GM12874 (cell line): ENCODE measurements around the gene ERMAP.

Source experiments
- TF ChIP-seq, protein P1 (sequence below): IDR thresholded peaks from 2 replicates; pipeline ENCODE4 v1.5.1; 2011; ENCODE audit warnings: low read depth, mild to moderate bottlenecking, control low read depth, low read length, moderate library complexity; ENCODE audit not compliant: insufficient read depth

ERMAP gene

GRCh38 chr1:42876009-42876408, 59.1 kb downstream of the ERMAP start:
- TF ChIP-seq, protein P1, sequence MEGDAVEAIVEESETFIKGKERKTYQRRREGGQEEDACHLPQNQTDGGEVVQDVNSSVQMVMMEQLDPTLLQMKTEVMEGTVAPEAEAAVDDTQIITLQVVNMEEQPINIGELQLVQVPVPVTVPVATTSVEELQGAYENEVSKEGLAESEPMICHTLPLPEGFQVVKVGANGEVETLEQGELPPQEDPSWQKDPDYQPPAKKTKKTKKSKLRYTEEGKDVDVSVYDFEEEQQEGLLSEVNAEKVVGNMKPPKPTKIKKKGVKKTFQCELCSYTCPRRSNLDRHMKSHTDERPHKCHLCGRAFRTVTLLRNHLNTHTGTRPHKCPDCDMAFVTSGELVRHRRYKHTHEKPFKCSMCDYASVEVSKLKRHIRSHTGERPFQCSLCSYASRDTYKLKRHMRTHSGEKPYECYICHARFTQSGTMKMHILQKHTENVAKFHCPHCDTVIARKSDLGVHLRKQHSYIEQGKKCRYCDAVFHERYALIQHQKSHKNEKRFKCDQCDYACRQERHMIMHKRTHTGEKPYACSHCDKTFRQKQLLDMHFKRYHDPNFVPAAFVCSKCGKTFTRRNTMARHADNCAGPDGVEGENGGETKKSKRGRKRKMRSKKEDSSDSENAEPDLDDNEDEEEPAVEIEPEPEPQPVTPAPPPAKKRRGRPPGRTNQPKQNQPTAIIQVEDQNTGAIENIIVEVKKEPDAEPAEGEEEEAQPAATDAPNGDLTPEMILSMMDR = no peak

DNA sequence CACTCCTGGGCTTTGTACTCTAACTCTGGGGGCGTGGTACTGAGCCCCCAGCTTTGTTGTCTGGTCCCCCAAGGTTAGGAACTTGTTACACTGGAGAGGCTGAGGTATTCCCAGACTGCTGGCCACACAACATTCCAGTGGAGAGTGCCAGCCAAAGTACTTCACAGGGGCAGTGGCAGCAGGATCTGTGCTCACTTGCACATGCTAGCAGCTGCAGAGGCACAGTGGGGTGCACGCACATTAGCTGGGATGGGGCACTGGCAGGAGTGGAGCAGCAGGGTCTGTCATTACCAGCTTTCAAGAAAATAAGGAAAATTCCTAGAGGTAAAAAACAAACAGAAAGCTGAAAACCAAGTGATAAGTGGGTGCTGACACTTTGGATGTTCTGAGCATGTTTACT, 60.5 kb downstream of the ERMAP start:
- TF ChIP-seq, protein P1 = no peak

- TF ChIP-seq, protein P1 = no peak
Measured at GRCh38 chr1:42880384-42880783, 63.5 kb downstream of the ERMAP start.

DNA sequence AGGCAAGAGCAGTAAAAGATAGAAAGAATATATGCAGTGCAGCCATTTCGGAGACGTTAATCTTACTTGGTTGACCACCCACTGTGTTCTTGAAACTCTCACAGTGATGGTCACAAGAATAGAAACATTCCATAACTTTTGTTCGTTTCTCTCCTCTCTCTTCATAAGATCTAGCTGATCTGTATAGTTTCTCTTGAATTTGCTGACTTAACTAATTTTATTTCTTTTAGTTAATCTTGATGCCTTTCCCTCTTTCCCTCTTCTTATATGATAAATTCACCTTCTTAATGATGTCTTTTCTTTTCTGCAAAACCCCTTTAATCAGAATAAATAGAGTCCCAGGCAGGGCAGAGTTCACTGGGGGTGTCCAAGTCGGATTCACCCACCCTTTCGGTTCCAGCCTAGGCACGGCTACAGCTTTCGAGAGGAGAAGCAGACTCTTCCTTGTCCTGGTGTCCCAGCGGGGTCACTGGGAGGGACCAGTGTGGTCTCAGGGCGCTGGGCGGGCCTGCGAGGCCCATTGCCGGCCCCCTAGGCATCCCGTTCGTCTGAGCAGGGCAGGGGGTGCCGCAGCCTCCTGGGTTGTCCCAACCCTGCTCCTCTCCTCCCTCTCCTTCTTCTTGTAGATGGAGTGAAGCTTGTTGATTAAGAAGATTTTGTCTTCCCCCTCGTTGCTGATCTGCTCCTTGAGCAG, 69.3 kb downstream of the ERMAP start:
- TF ChIP-seq, protein P1 = no peak

DNA sequence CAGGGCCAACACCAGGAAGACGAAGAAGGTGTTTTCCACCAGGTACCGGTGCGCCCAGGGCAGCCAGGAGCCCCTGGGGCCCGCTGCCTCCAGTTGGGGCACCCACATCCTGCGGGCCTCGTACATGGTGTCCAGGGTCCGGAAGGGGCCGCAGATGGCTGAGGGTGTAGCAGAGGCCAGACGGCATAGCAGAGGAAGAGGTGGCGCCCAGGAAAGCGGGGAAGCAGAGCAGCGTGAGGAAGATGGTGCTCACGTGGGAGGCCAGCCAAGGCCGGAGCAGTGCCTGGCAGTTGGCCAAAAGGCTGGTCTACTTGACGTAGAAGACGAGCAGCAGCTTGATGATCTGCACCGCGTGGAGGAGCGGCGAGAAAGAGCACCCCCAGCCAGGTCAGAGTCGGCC, 69.9 kb downstream of the ERMAP start:
- TF ChIP-seq, protein P1 = no peak

- TF ChIP-seq, protein P1 = no peak
Measured at GRCh38 chr1:42887366-42887765, 70.4 kb downstream of the ERMAP start.

DNA sequence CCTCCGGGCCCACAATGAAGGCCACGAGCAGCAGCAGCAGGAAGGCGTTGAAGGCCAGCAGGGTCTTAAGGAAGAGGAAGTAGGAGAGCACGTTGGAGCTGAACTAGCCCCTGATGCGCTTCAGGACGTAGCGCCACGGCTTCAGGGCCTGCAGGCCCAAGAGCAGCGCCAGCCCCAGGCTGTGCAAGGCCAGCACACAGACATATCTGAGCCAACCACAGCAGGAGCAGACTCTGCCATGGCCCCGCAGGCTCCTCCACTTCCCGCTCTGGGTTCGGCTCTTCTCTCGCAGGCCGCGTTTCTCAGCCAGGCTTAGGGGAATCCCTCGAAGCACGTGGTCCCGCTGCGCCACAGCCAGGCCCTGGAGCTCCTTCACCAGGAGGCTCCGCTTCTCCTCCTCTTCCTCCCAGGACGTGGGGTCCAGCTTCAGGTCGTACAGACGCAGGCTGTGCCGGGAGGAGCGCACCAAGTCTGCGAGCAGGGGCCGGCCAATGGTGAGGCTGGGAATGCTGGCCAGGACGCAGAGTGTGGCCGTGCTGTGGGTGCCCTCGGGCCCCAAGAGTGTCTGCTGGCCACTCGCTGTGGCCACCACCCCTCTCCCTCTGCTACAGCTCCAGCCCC, 71.2 kb downstream of the ERMAP start:
- TF ChIP-seq, protein P1 = no peak
